AG09309 (cell line): ENCODE results near the gene F13A1.

Source experiments
- DNase-seq: peaks from one replicate; pipeline ENCODE4 v3.0.0-alpha.2; 2010; ENCODE audit warnings: low read depth
- H3K4me3 ChIP-seq: 2 replicates; pipeline ENCODE4 v1.5.1; 2011; ENCODE audit warnings: mild to moderate bottlenecking, low read depth, low read length, moderate library complexity; ENCODE audit not compliant: control insufficient read depth
- TF ChIP-seq, protein P1 (sequence below): IDR thresholded peaks from 2 replicates; pipeline ENCODE4 v1.5.1; 2011; ENCODE audit warnings: mild to moderate bottlenecking, low read depth, low read length, inconsistent platforms; ENCODE audit not compliant: insufficient read depth, control insufficient read depth; ENCODE audit errors: missing control alignments

F13A1 gene

DNA sequence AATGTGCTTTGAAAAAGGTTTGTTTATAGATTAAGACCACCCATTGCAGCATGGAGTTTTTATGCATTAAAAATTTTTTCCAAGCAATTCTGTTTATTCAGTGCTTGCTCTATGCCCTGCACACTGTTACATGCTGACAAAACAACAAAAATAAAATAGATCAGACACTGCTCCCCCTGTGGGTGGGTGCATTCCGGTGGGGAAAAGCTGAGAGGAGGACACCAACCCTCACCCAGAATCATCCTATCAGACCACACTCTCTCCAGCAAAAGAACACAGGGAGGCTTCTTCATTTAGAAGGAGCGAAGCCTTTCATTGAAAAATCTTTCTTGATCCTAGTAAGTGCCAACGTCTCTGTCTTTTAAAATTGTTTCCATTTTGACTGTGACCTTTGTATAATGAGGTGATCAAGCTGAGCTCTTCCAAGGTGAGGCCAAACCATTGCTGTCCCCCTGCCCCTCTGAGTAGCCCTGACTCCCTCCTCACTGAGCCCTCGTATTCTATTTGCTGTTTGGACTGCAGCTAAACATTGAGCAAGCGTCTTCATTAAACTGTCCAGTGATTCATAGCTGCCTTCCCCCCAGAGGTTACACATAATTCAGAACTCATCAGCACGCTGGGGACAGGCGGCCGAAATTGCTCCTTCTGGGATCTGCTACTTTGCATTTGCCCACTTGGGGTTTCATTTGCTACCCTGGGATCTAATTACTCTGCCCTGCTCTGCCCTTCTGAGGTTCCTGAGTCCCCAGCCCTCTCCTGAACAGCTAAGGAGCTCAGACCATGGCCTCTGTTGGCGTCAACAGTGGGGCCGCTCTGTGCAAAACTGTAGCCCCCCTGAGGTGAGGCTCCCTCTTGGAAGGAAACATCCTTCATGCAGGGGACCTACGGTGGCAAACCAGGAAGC lies 102.4 kb downstream of the F13A1 start:
- no peak for DNase-seq
- TF ChIP-seq, protein P1, sequence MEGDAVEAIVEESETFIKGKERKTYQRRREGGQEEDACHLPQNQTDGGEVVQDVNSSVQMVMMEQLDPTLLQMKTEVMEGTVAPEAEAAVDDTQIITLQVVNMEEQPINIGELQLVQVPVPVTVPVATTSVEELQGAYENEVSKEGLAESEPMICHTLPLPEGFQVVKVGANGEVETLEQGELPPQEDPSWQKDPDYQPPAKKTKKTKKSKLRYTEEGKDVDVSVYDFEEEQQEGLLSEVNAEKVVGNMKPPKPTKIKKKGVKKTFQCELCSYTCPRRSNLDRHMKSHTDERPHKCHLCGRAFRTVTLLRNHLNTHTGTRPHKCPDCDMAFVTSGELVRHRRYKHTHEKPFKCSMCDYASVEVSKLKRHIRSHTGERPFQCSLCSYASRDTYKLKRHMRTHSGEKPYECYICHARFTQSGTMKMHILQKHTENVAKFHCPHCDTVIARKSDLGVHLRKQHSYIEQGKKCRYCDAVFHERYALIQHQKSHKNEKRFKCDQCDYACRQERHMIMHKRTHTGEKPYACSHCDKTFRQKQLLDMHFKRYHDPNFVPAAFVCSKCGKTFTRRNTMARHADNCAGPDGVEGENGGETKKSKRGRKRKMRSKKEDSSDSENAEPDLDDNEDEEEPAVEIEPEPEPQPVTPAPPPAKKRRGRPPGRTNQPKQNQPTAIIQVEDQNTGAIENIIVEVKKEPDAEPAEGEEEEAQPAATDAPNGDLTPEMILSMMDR = no peak
- no peak overlapping the region for H3K4me3 ChIP-seq

DNA sequence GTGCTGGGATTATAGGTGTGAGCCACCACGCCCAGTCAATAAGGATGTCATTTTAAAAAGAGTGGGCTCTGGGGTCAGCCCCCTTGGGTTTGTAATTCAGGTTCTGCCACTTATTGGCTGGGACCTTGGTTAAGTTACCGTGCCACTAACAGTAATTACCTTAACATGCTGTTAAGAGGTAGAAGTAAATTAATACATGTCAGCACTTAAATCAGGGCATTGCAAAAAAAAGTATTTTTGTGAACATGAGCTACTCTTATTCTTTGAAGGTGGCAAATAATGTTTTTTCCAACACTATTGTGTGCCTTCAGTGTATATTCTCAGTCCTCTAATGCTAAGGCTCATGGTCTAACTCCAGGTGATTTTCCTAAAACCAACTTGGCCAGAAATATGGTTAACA lies 109.5 kb downstream of the F13A1 start:
- TF ChIP-seq, protein P1 = no peak
- no peak overlapping the region for H3K4me3 ChIP-seq
- no peak for DNase-seq

DNA sequence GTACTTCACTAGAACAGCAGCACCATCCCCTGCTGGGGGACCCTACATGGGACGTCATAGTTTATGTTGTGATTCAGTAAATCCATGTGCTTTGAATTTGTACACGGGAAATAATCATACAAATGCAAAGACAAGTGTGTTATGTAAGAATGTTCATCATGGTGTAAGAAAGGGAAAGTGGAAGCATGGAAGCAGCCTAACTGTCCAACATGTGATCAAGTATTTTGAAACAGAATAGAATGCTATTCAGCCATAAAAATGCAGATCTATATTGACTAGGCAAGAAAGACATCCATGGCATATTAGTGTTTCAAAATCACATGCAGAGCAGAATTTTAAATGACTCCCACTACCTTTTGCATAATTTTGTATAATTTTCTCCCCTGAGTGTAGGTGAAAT lies 117.6 kb downstream of the F13A1 start:
- H3K4me3 ChIP-seq = no peak overlapping the region
- no peak for DNase-seq
- TF ChIP-seq, protein P1 = no peak

DNA sequence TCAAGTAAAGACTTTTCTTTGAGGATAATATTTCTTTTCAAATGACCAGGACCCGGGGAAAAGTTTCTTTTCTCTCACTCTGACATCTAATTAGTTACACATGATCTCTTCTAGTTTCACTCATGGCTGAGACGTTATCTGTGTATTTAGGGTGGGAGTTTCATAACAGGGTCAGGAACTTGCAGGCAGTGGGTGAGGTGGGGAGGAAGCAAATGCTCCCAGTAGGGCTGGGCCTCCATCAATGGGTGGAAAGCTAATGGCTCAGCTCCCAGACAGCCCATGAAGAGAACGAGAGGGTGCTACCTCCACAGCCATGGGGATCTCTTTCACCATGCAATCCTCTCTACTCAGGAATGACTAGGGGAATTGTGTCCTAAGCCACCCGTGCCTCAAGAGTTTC lies 119.3 kb downstream of the F13A1 start:
- TF ChIP-seq, protein P1 = no peak
- H3K4me3 ChIP-seq = no peak overlapping the region
- DNase-seq = no peak

DNA sequence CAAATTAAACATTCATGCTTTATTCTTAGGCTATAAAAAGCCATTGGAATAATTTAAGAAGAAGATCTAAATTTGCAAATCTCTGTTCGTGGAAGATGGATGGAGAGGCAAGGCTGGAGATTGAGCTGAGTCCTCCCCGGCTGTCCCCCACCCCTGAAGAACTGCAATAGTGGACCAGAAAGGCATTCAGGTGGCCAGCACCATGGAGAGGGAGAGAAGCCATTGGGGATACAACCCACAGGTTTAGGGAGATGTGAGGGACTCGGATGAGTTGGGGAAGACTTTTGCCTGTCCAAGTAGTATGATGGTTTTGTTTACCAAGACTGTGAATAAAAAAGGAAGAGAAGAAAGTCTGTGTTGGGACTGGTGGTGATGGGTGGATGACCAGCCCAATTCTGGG lies 120.8 kb downstream of the F13A1 start:
- no peak overlapping the region for H3K4me3 ChIP-seq
- DNase-seq = no peak
- TF ChIP-seq, protein P1 = no peak

DNA sequence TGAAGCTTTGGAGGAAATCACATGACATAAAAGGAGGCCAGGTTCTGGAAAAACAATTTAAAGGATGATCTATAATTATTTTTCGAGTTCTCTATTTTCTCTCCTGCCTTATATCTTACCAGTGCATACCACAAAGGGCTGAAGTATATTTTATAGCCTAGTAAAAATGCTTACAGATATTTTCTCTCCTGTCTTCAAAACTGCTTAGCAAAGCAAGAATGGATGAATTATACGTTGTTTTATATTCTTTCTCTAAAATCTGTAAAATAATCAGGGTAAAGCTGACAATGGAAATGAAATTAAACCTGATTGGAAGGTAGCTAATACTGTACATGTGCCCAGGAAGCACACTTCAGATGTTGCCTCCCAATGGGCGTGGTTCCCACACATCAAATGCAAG lies 123.7 kb downstream of the F13A1 start:
- DNase-seq = no peak
- TF ChIP-seq, protein P1 = no peak
- no peak overlapping the region for H3K4me3 ChIP-seq
